HUES48 (cell line): ENCODE results near the gene PRL.

ENCODE experiments used
- H3K27ac ChIP-seq: one replicate; pipeline ENCODE4 v1.7.0; 2013; ENCODE audit warnings: low read depth, low read length, inconsistent platforms
- H3K27me3 ChIP-seq: 2 replicates; pipeline ENCODE4 v1.6.1; 2013; ENCODE audit warnings: mild to moderate bottlenecking, low read length; ENCODE audit not compliant: control insufficient read depth, insufficient read depth
- H3K36me3 ChIP-seq: 2 replicates; pipeline ENCODE4 v1.6.1; 2013; ENCODE audit warnings: low read length; ENCODE audit not compliant: control insufficient read depth, insufficient read depth
- H3K4me1 ChIP-seq: 2 replicates; pipeline ENCODE4 v1.6.1; 2013; ENCODE audit warnings: mild to moderate bottlenecking, low read length; ENCODE audit not compliant: control insufficient read depth, insufficient read depth
- H3K4me3 ChIP-seq: 2 replicates; pipeline ENCODE4 v1.5.1; 2013; ENCODE audit warnings: mild to moderate bottlenecking, low read depth, low read length
- H3K9ac ChIP-seq: 2 replicates; pipeline ENCODE4 v1.6.1; 2013; ENCODE audit warnings: mild to moderate bottlenecking, low read depth, low read length, moderate library complexity
- H3K9me3 ChIP-seq: 2 replicates; pipeline ENCODE4 v1.6.1; 2013; ENCODE audit warnings: low read length; ENCODE audit not compliant: control insufficient read depth, insufficient read depth

The PRL gene

GRCh38 chr6:22322103-22323030, 25.5 kb upstream of the PRL start:
- no peak overlapping the region for H3K4me3 ChIP-seq
- no peaks in the 10 kb centered on the region for H3K36me3 ChIP-seq
- no peak overlapping the region for H3K27ac ChIP-seq
- H3K27me3 ChIP-seq: no peaks in the 10 kb centered on the region
- H3K9ac ChIP-seq: no peak overlapping the region
- H3K4me1 ChIP-seq: no peaks in the 10 kb centered on the region
- H3K9me3 ChIP-seq: peaks cover 15% of the 10 kb centered on the region

GRCh38 chr6:22320750-22321149, 23.9 kb upstream of the PRL start:
- no peaks in the 10 kb centered on the region for H3K36me3 ChIP-seq
- no peak overlapping the region for H3K27ac ChIP-seq
- no peak overlapping the region for H3K4me3 ChIP-seq
- H3K4me1 ChIP-seq: no peaks in the 10 kb centered on the region
- peaks cover 15% of the 10 kb centered on the region for H3K9me3 ChIP-seq
- no peaks in the 10 kb centered on the region for H3K27me3 ChIP-seq
- no peak overlapping the region for H3K9ac ChIP-seq

- Histone ChIP-seq H3K4me1 (no peaks in the 10 kb centered on the region), H3K9ac (no peak overlapping the region), H3K27me3 (no peaks in the 10 kb centered on the region), H3K27ac (no peak overlapping the region), H3K4me3 (no peak overlapping the region), H3K9me3 (peaks cover 30% of the 10 kb centered on the region), H3K36me3 (no peaks in the 10 kb centered on the region)
Observed at GRCh38 chr6:22318404-22318803, 21.6 kb upstream of the PRL start.

- Histone ChIP-seq H3K27ac (peak overlapping the region; percentile 64), H3K36me3 (no peaks in the 10 kb centered on the region), H3K4me3 (no peak overlapping the region), H3K9ac (no peak overlapping the region), H3K4me1 (no peaks in the 10 kb centered on the region), H3K9me3 (peaks cover 58% of the 10 kb centered on the region), H3K27me3 (no peaks in the 10 kb centered on the region)
Observed at GRCh38 chr6:22313796-22314195, 17.0 kb upstream of the PRL start.

GRCh38 chr6:22308939-22309338, 12.1 kb upstream of the PRL start:
- H3K9me3 ChIP-seq: peaks cover 38% of the 10 kb centered on the region
- H3K9ac ChIP-seq: no peak overlapping the region

GRCh38 chr6:22306741-22307466, 10.1 kb upstream of the PRL start:
- no peaks in the 10 kb centered on the region for H3K27me3 ChIP-seq
- no peak overlapping the region for H3K4me3 ChIP-seq
- no peak overlapping the region for H3K9ac ChIP-seq
- no peaks in the 10 kb centered on the region for H3K36me3 ChIP-seq
- no peaks in the 10 kb centered on the region for H3K4me1 ChIP-seq
- no peak overlapping the region for H3K27ac ChIP-seq
- H3K9me3 ChIP-seq: peaks cover 19% of the 10 kb centered on the region

More at GRCh38 chr6:22308939-22309338, 12.1 kb upstream of the PRL start:
- no peak overlapping the region for H3K27ac ChIP-seq
- H3K27me3 ChIP-seq: no peaks in the 10 kb centered on the region
- H3K4me1 ChIP-seq: no peaks in the 10 kb centered on the region
- no peaks in the 10 kb centered on the region for H3K36me3 ChIP-seq
- no peak overlapping the region for H3K4me3 ChIP-seq

- Histone ChIP-seq H3K4me3 (no peak overlapping the region), H3K36me3 (no peaks in the 10 kb centered on the region), H3K9me3 (no peaks in the 10 kb centered on the region), H3K27me3 (no peaks in the 10 kb centered on the region), H3K4me1 (no peaks in the 10 kb centered on the region; the same call in 1 of the 2 replicates), H3K9ac (no peak overlapping the region), H3K27ac (no peak overlapping the region)
Observed at GRCh38 chr6:22302838-22303237, 6.0 kb upstream of the PRL start.

- Histone ChIP-seq H3K9me3 (no peaks in the 10 kb centered on the region), H3K4me1 (no peaks in the 10 kb centered on the region; the same call in 1 of the 2 replicates), H3K36me3 (no peaks in the 10 kb centered on the region), H3K9ac (no peak overlapping the region), H3K4me3 (no peak overlapping the region), H3K27me3 (no peaks in the 10 kb centered on the region), H3K27ac (no peak overlapping the region)
Observed at GRCh38 chr6:22300273-22300998, 3.6 kb upstream of the PRL start.

- Histone ChIP-seq H3K4me3 (no peak overlapping the region), H3K4me1 (no peaks in the 10 kb centered on the region; the same call in 1 of the 2 replicates), H3K27ac (no peak overlapping the region), H3K36me3 (no peaks in the 10 kb centered on the region), H3K27me3 (no peaks in the 10 kb centered on the region), H3K9me3 (no peaks in the 10 kb centered on the region), H3K9ac (no peak overlapping the region)
Observed at GRCh38 chr6:22298475-22298890, 1.6 kb upstream of the PRL start.

GRCh38 chr6:22296067-22296466, 769 bp downstream of the PRL start:
- Histone ChIP-seq H3K9me3 (no peaks in the 10 kb centered on the region), H3K9ac (no peak overlapping the region), H3K4me3 (no peak overlapping the region), H3K4me1 (no peaks in the 10 kb centered on the region; the same call in 1 of the 2 replicates), H3K27me3 (no peaks in the 10 kb centered on the region), H3K36me3 (no peaks in the 10 kb centered on the region), H3K27ac (no peak overlapping the region)
